ENCODE measurements around the gene TNP1. TPM values are rescaled to one million over a fixed set of nuclear protein-coding genes. Genes with fewer than 3 reads are reported as not detected.

TNP1 gene, protein sequence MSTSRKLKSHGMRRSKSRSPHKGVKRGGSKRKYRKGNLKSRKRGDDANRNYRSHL
- not detected in 2 replicates for total RNA-seq
- not detected in 2 replicates for polyA plus RNA-seq
- polyA plus RNA-seq (2012) = not detected in 2 replicates
- not detected in 2 replicates for polyA minus RNA-seq (ENCODE audit: low replicate concordance)

DNA sequence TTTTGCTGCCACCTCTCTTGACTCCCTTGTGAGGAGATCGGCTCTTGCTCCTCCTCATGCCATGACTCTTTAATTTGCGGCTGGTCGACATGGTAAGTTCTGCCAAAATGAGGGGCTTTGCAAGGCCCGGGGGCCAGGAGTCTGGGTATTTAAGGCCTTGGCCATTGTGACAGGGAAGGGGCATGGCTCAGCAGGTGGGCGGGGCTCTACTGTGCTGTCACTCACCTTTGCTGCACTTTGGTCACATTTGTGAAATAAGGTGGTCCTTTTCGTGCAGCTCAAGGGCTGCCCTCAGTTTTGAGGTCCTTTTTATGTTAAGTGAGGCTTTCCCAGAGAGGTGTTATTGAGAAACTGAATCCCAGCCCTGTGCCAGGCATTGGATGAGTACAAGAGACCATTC is at the start of gene TNP1:
TNP1 (minus strand) TSS at position 121 of the 400 bp plus-strand sequence; CDS start at position 91, 30 bp downstream.
- Histone ChIP-seq H3K9me3 (ENCODE audit: control insufficient read depth, insufficient read depth, low read depth, low read length) (no peaks in the 10 kb centered on the region), H4K20me1 (ENCODE audit: control insufficient read depth, extremely low read depth, insufficient read depth, low read length) (no peaks in the 10 kb centered on the region), H2AFZ (ENCODE audit: low read length) (no peak within 1 kb of the TSS), H3K79me2 (ENCODE audit: control insufficient read depth, insufficient read depth, low read length) (no peaks in the 10 kb centered on the region), H3K36me3 (ENCODE audit: control insufficient read depth, insufficient read depth, low read length) (no peaks in the 10 kb centered on the region), H3K27me3 (ENCODE audit: control insufficient read depth, insufficient read depth, low read length) (no peaks in the 10 kb centered on the region), H3K4me3 (replicated peaks in 1 of 4; ENCODE audit: control extremely low read depth in 1 of 4, insufficient read depth in 1 of 4, low read depth in 3 of 4, low read length in 4 of 4) (no peak within 1 kb of the TSS), H3K27ac (ENCODE audit: insufficient read depth, low read length) (no peak within 1 kb of the TSS), H3K9ac (ENCODE audit: insufficient read depth, low read length) (no peak within 1 kb of the TSS), H3K4me1 (ENCODE audit: control insufficient read depth, extremely low read depth, insufficient read depth, low read length) (no peaks in the 10 kb centered on the region), H3K4me2 (ENCODE audit: extremely low read depth, insufficient read depth, low read length) (no peak within 1 kb of the TSS)
- no peak for DNase-seq (ENCODE audit: low read depth in 2 of 2)
- TF ChIP-seq EZH2 (IDR thresholded peaks at IDR 0.05; ENCODE audit: low read length, missing control alignments) = no peak
- TF ChIP-seq, protein P1, sequence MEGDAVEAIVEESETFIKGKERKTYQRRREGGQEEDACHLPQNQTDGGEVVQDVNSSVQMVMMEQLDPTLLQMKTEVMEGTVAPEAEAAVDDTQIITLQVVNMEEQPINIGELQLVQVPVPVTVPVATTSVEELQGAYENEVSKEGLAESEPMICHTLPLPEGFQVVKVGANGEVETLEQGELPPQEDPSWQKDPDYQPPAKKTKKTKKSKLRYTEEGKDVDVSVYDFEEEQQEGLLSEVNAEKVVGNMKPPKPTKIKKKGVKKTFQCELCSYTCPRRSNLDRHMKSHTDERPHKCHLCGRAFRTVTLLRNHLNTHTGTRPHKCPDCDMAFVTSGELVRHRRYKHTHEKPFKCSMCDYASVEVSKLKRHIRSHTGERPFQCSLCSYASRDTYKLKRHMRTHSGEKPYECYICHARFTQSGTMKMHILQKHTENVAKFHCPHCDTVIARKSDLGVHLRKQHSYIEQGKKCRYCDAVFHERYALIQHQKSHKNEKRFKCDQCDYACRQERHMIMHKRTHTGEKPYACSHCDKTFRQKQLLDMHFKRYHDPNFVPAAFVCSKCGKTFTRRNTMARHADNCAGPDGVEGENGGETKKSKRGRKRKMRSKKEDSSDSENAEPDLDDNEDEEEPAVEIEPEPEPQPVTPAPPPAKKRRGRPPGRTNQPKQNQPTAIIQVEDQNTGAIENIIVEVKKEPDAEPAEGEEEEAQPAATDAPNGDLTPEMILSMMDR (conservative IDR thresholded peaks at IDR 0.05 in 1 of 2, IDR thresholded peaks at IDR 0.05 in 1 of 2; ENCODE audit: low read depth in 1 of 2, low read length in 2 of 2) = no peak

DNA sequence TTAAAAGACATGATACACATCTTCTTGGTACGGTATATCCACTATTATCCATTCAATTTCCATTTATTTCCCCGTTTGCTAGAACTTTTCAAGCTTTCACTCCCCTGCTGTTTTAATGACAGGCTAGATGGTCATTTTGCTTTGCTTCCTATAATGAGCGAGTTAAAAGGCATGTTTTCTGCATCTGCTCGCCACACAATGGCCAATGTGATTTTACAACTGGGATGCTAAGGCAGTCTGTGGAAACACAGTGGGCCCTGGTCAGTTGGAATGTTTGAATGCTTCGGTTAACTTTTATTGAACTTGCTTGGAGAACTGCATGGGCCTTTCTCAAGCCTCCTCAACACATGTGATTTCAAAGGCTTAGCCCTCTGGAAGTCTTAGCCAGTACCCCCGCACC is 48.4 kb upstream of the TNP1 start:
- Histone ChIP-seq H3K9me3 (ENCODE audit: control insufficient read depth, insufficient read depth, low read depth, low read length) (no peaks in the 10 kb centered on the region), H3K4me2 (ENCODE audit: extremely low read depth, insufficient read depth, low read length) (no peak overlapping the region), H3K4me1 (ENCODE audit: control insufficient read depth, extremely low read depth, insufficient read depth, low read length) (no peaks in the 10 kb centered on the region), H3K9ac (ENCODE audit: insufficient read depth, low read length) (no peak overlapping the region), H3K79me2 (ENCODE audit: control insufficient read depth, insufficient read depth, low read length) (no peaks in the 10 kb centered on the region), H4K20me1 (ENCODE audit: control insufficient read depth, extremely low read depth, insufficient read depth, low read length) (no peaks in the 10 kb centered on the region), H2AFZ (ENCODE audit: low read length) (no peak overlapping the region), H3K27me3 (ENCODE audit: control insufficient read depth, insufficient read depth, low read length) (no peaks in the 10 kb centered on the region), H3K4me3 (replicated peaks in 1 of 4; ENCODE audit: control extremely low read depth in 1 of 4, insufficient read depth in 1 of 4, low read depth in 3 of 4, low read length in 4 of 4) (no peak overlapping the region), H3K36me3 (ENCODE audit: control insufficient read depth, insufficient read depth, low read length) (no peaks in the 10 kb centered on the region), H3K27ac (ENCODE audit: insufficient read depth, low read length) (no peak overlapping the region)
- DNase-seq (ENCODE audit: low read depth in 2 of 2) = no peak
- TF ChIP-seq EZH2 (IDR thresholded peaks at IDR 0.05; ENCODE audit: low read length, missing control alignments) = no peak
- TF ChIP-seq, protein P1 (conservative IDR thresholded peaks at IDR 0.05 in 1 of 2, IDR thresholded peaks at IDR 0.05 in 1 of 2; ENCODE audit: low read depth in 1 of 2, low read length in 2 of 2) = no peak

DNA sequence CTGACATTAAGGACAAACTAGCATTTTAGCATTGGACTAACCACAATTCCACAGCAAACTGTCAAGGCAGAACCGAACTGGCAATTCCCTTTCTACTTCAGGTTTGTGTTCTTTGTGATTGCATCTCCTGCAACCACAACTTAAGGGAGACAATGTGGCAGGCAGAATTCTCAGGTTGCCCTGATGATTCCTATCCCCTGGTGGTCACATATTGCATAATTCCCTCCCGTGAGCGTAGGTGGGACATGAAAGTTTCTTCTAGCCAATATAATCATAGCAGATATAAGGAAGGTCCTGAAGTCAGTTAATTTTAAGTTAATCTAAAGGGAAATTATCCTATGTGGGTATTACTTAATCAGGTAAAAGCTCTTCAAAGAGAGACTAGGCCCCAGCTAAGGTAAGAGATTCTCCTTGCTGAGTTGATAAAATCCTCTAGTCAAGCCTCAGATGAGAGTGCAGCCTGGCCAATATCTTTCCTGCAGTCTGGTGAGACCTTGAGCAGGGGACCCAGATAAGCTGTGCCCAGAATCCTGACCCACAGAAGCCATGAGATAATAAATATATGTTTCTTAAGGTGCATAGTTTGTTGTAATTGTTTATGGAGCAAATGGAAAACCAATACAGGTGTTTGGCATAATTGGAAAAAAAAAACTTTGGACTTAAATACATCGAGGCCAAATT is 45.9 kb upstream of the TNP1 start:
- no peak overlapping the region for H3K27ac ChIP-seq (ENCODE audit: insufficient read depth, low read length)
- no peak overlapping the region for H3K4me2 ChIP-seq (ENCODE audit: extremely low read depth, insufficient read depth, low read length)
- TF ChIP-seq EZH2 (IDR thresholded peaks at IDR 0.05; ENCODE audit: low read length, missing control alignments) = no peak
- TF ChIP-seq, protein P1 (conservative IDR thresholded peaks at IDR 0.05 in 1 of 2, IDR thresholded peaks at IDR 0.05 in 1 of 2; ENCODE audit: low read depth in 1 of 2, low read length in 2 of 2) = no peak
- H3K9me3 ChIP-seq (ENCODE audit: control insufficient read depth, insufficient read depth, low read depth, low read length) = no peaks in the 10 kb centered on the region
- no peaks in the 10 kb centered on the region for H4K20me1 ChIP-seq (ENCODE audit: control insufficient read depth, extremely low read depth, insufficient read depth, low read length)
- no peak overlapping the region for H3K9ac ChIP-seq (ENCODE audit: insufficient read depth, low read length)
- no peak overlapping the region for H3K4me3 ChIP-seq (replicated peaks in 1 of 4; ENCODE audit: control extremely low read depth in 1 of 4, insufficient read depth in 1 of 4, low read depth in 3 of 4, low read length in 4 of 4)
- H3K27me3 ChIP-seq (ENCODE audit: control insufficient read depth, insufficient read depth, low read length) = no peaks in the 10 kb centered on the region
- no peak overlapping the region for H2AFZ ChIP-seq (ENCODE audit: low read length)
- no peaks in the 10 kb centered on the region for H3K79me2 ChIP-seq (ENCODE audit: control insufficient read depth, insufficient read depth, low read length)
- H3K36me3 ChIP-seq (ENCODE audit: control insufficient read depth, insufficient read depth, low read length) = no peaks in the 10 kb centered on the region
- DNase-seq (ENCODE audit: low read depth in 2 of 2) = no peak
- H3K4me1 ChIP-seq (ENCODE audit: control insufficient read depth, extremely low read depth, insufficient read depth, low read length) = no peaks in the 10 kb centered on the region

All from fibroblast of lung (primary cell).